ENCODE measurements around the gene CLIP1. TPM values are rescaled to one million over a fixed set of nuclear protein-coding genes. Genes with fewer than 3 reads are reported as not detected.
"Not testable (repeated sequence)": the region's sequence is repeated elsewhere in the genome, so short reads cannot be mapped to it uniquely, and the experiment has no call there.

Gene CLIP1
- total and polyA plus RNA-seq, 2 of the 13 experiments (the other 11 are each of a cell fraction or from before 2014, with no cell fraction given): 28.9 to 43.7 TPM

GRCh38 chr12:122471324-122472226 is 49.1 kb upstream of the CLIP1 start (continued):
- TF ChIP-seq, protein P1, sequence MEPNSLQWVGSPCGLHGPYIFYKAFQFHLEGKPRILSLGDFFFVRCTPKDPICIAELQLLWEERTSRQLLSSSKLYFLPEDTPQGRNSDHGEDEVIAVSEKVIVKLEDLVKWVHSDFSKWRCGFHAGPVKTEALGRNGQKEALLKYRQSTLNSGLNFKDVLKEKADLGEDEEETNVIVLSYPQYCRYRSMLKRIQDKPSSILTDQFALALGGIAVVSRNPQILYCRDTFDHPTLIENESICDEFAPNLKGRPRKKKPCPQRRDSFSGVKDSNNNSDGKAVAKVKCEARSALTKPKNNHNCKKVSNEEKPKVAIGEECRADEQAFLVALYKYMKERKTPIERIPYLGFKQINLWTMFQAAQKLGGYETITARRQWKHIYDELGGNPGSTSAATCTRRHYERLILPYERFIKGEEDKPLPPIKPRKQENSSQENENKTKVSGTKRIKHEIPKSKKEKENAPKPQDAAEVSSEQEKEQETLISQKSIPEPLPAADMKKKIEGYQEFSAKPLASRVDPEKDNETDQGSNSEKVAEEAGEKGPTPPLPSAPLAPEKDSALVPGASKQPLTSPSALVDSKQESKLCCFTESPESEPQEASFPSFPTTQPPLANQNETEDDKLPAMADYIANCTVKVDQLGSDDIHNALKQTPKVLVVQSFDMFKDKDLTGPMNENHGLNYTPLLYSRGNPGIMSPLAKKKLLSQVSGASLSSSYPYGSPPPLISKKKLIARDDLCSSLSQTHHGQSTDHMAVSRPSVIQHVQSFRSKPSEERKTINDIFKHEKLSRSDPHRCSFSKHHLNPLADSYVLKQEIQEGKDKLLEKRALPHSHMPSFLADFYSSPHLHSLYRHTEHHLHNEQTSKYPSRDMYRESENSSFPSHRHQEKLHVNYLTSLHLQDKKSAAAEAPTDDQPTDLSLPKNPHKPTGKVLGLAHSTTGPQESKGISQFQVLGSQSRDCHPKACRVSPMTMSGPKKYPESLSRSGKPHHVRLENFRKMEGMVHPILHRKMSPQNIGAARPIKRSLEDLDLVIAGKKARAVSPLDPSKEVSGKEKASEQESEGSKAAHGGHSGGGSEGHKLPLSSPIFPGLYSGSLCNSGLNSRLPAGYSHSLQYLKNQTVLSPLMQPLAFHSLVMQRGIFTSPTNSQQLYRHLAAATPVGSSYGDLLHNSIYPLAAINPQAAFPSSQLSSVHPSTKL (CRISPR knock-in tag; IDR thresholded peaks at IDR 0.05): 0 out of 2 replicates have a peak, but pooled peaks have one; percentile 38
- TF ChIP-seq ZNF556 (CRISPR knock-in tag; IDR thresholded peaks at IDR 0.05; ENCODE audit: borderline replicate concordance): no peak
- no peak for TF ChIP-seq RXRB (CRISPR knock-in tag; IDR thresholded peaks at IDR 0.05; ENCODE audit: borderline replicate concordance)
- no peak for TF ChIP-seq HBP1 (CRISPR knock-in tag; IDR thresholded peaks at IDR 0.05; ENCODE audit: low read depth)
- no peak for TF ChIP-seq HNRNPLL (IDR thresholded peaks at IDR 0.05; ENCODE audit: low read depth, low read length, poor library complexity, severe bottlenecking)
- TF ChIP-seq MZF1 (CRISPR knock-in tag; IDR thresholded peaks at IDR 0.05; ENCODE audit: borderline replicate concordance): no peak
- TF ChIP-seq CEBPG (CRISPR knock-in tag; IDR thresholded peaks at IDR 0.05): no peak
- no peak for TF ChIP-seq TIGD3 (CRISPR knock-in tag; IDR thresholded peaks at IDR 0.05; ENCODE audit: borderline replicate concordance)
- no peak for TF ChIP-seq ZSCAN21 (CRISPR knock-in tag; IDR thresholded peaks at IDR 0.05; ENCODE audit: borderline replicate concordance)

DNA sequence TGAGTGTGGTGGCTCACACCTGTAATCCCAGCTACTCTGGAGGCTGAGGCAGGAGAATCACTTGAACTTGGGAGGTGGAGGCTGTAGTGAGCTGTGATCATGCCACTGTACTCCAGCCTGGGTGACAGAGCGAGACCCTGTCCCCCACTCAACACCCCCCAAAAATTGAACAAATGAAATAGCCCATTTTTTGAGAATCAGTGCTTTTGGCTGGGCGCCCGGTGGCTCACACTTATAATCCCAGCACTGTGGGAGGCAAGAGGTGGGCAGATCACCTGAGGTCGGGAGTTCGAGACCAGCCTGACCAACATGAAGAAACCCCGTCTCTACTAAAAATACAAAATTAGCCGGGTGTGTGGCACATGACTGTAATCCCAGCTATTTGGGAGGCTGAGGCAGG is 48.1 kb upstream of the CLIP1 start:
- not testable (repeated sequence) for BruUV-seq (replicated peaks); DNase-seq (ENCODE audit: low spot score); H3K9ac ChIP-seq (ENCODE audit: insufficient read depth, low read depth, low read length); H3K4me1 ChIP-seq (ENCODE audit: insufficient read depth, low read length); H3K4me2 ChIP-seq (ENCODE audit: low read depth, low read length); H3K4me3 ChIP-seq (replicated peaks in 1 of 3; ENCODE audit: insufficient read depth in 1 of 3, low read depth in 2 of 3, low read length in 3 of 3); H2AFZ ChIP-seq (ENCODE audit: low read length); H4K20me1 ChIP-seq (ENCODE audit: insufficient read depth, low read length); H3K9me3 ChIP-seq (ENCODE audit: low read length); FAIRE-seq; H3K27ac ChIP-seq (ENCODE audit: extremely low read length, insufficient read depth, low read length); H3K27me3 ChIP-seq (ENCODE audit: control insufficient read depth in 1 of 2, insufficient read depth in 2 of 2, low read length in 2 of 2); H3K79me2 ChIP-seq (ENCODE audit: insufficient read depth, low read length); ATAC-seq
- in situ Hi-C loops (cut with HindIII; ENCODE audit: extremely low pct_ligation_motif_present, low pct_unique_long_range_greater_than_20kb): loop anchor here (5.0 kb wide), 1 partner anchor 73 kb away; no protein-coding TSS in a partner anchor
- peaks cover 10 to 27% of the 10 kb centered on the region in 2 experiments for H3K36me3 ChIP-seq (replicated peaks in 1 of 2; ENCODE audit: control insufficient read depth in 1 of 2, insufficient read depth in 2 of 2, low read length in 2 of 2)
- 95% methylated on average over 5 of the region's 7 CpGs for WGBS (ENCODE audit: low lambda C conversion rate)
- ChIA-PET CTCF (ENCODE audit: low intra/inter-chr PET ratio, low total read pairs) (interaction anchor here (1.7 to 2.3 kb wide), 2 partner anchors 49 to 71 kb away, joined by 7 to 31 read pairs; partner anchors contain the start of gene CLIP1), POLR2A (interaction anchor here (1.7 to 1.9 kb wide), 3 partner anchors 16 to 71 kb away, joined by 4 to 35 read pairs (median 6); partner anchors contain the start of gene ZCCHC8)
- intact Hi-C loops (cut with micrococcal nuclease; ENCODE audit: unreplicated experiment): loop anchor here (5.0 kb wide), 1 partner anchor 133 kb away; no protein-coding TSS in a partner anchor
